Mucosa of rectum (tissue), 2 donors: ENCODE results near the gene CDON.
A peak's percentile ranks its signal among the peaks of the same experiment; 100 is the strongest.

Experiments
- H3K27ac ChIP-seq, 2 donors: one replicate each; pipeline ENCODE4 v1.7.0; 2013; ENCODE audit warnings: inconsistent platforms in 2 of 2, low read depth in 2 of 2, low read length in 2 of 2
- H3K27me3 ChIP-seq, 2 donors: one replicate each; pipeline ENCODE4 v1.7.0; 2013; ENCODE audit warnings: low read length in 2 of 2; ENCODE audit not compliant: control insufficient read depth in 2 of 2, insufficient read depth in 2 of 2
- H3K36me3 ChIP-seq, 2 donors: one replicate each; pipeline ENCODE4 v1.7.0; 2013; ENCODE audit warnings: low read length in 2 of 2; ENCODE audit not compliant: control insufficient read depth in 2 of 2, insufficient read depth in 2 of 2
- H3K4me1 ChIP-seq, 2 donors: one replicate each; pipeline ENCODE4 v1.7.0; 2013; ENCODE audit warnings: low read length in 2 of 2, mild to moderate bottlenecking in 1 of 2; ENCODE audit not compliant: control insufficient read depth in 2 of 2, insufficient read depth in 2 of 2
- H3K4me3 ChIP-seq, 2 donors: one replicate each; pipeline ENCODE4 v1.7.0; 2013; ENCODE audit warnings: low read length in 2 of 2
- H3K9ac ChIP-seq, 2 donors: one replicate each; pipeline ENCODE4 v1.7.0; 2013; ENCODE audit warnings: low read length in 2 of 2, low read depth in 1 of 2, mild to moderate bottlenecking in 1 of 2
- H3K9me3 ChIP-seq, 2 donors: one replicate each; pipeline ENCODE4 v1.7.0; 2013; ENCODE audit warnings: low read length in 2 of 2; ENCODE audit not compliant: control insufficient read depth in 2 of 2
- donor health status: healthy.
- donor health status: Normal muscosa, but diverticular disease.

CDON gene, protein sequence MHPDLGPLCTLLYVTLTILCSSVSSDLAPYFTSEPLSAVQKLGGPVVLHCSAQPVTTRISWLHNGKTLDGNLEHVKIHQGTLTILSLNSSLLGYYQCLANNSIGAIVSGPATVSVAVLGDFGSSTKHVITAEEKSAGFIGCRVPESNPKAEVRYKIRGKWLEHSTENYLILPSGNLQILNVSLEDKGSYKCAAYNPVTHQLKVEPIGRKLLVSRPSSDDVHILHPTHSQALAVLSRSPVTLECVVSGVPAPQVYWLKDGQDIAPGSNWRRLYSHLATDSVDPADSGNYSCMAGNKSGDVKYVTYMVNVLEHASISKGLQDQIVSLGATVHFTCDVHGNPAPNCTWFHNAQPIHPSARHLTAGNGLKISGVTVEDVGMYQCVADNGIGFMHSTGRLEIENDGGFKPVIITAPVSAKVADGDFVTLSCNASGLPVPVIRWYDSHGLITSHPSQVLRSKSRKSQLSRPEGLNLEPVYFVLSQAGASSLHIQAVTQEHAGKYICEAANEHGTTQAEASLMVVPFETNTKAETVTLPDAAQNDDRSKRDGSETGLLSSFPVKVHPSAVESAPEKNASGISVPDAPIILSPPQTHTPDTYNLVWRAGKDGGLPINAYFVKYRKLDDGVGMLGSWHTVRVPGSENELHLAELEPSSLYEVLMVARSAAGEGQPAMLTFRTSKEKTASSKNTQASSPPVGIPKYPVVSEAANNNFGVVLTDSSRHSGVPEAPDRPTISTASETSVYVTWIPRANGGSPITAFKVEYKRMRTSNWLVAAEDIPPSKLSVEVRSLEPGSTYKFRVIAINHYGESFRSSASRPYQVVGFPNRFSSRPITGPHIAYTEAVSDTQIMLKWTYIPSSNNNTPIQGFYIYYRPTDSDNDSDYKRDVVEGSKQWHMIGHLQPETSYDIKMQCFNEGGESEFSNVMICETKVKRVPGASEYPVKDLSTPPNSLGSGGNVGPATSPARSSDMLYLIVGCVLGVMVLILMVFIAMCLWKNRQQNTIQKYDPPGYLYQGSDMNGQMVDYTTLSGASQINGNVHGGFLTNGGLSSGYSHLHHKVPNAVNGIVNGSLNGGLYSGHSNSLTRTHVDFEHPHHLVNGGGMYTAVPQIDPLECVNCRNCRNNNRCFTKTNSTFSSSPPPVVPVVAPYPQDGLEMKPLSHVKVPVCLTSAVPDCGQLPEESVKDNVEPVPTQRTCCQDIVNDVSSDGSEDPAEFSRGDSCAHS (N-terminal part only)

DNA sequence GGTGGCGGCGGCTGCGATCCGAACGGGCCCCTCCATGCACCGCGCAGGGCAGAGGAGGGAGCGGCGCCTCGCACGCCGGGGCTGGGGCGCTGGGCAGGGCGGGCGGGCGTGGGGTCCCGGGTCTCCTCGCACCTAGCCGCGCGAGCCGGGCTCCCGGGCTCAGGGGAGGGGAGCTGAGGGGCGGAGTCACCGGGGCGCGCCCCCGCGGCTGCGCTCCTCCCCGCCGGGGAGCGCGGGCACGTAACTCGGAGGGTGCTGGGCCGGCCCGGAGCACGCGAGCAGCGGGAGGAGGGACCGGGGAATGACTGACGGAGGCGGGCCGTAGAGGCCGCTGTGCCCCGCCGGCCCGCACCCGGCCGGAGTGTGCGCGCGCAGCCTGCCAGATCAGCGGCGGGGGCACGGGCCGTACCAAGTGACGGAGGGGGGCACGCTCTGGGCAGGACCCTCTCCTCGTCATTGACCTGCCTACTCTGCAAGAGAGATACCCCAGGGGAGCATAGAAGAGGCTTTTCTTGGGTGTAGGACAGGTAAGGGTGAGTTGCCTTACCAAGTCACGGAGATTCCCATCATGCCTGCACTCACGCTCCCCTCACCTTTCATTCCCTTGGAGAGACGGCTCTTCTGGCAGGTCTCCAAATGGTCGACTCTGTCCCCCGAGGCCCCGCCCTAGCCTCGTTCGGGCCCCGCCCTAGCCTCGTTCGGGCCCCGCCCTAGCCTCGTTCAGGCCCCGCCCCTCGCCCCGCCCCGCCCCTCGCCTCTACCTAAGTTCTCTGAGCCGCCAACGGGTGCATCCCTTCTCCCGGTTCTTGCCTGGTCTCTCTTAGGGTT is at the start of gene CDON:
Gene CDON (minus strand): TSS at position 188 of the 828 bp plus-strand sequence. CDS start 39,390 bp downstream, outside the sequence.
- Histone ChIP-seq H3K36me3 (no peaks in the 10 kb centered on the region), H3K27me3 (peaks cover 0 to 2% of the 10 kb centered on the region in 2 donors), H3K27ac (peak within 1 kb of the TSS; percentile 66 to 83), H3K4me3 (peak within 1 kb of the TSS; percentile 70 to 88), H3K4me1 (peaks cover 4 to 8% of the 10 kb centered on the region in 2 donors), H3K9ac (peak within 1 kb of the TSS; percentile 67 to 84), H3K9me3 (no peaks in the 10 kb centered on the region)

DNA sequence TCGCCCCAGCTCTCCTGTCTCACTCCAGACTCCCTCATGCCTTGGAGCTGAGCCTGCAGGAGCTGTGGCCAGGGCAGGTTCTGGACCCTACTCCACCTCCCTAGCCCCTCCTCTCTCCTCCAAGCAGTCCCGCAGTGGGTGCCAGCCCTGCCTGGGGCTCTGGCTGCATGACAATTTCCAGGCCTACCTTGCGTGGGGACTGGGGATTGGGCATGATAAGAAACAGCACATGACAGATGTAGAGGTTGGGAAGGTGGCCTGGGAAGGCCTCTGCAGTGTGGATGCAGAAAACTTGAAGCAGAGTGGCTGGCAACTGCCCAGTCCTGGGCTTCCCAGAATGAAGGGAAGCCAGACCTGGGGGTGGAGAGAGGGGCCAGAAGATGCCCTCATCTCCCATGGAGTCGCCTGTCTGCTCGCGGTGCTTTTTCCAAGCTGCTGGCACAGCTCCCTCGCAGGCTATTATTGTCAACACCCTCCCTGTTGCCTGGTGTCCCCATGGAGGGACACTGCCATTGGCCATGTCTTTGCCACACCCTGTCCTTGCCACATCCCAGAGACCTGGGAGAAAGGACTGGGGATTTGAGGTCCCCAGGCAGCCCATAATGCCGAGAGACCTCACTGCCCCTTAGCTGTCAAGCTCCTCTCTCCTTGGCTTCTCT is 48.9 kb upstream of the CDON start:
- H3K4me3 ChIP-seq, result no peak overlapping the region
- no peak overlapping the region for H3K27ac ChIP-seq
- H3K9me3 ChIP-seq, result no peaks in the 10 kb centered on the region
- no peaks in the 10 kb centered on the region for H3K36me3 ChIP-seq
- peaks cover 30 to 31% of the 10 kb centered on the region in 2 donors for H3K4me1 ChIP-seq
- no peak overlapping the region for H3K9ac ChIP-seq
- no peaks in the 10 kb centered on the region for H3K27me3 ChIP-seq

DNA sequence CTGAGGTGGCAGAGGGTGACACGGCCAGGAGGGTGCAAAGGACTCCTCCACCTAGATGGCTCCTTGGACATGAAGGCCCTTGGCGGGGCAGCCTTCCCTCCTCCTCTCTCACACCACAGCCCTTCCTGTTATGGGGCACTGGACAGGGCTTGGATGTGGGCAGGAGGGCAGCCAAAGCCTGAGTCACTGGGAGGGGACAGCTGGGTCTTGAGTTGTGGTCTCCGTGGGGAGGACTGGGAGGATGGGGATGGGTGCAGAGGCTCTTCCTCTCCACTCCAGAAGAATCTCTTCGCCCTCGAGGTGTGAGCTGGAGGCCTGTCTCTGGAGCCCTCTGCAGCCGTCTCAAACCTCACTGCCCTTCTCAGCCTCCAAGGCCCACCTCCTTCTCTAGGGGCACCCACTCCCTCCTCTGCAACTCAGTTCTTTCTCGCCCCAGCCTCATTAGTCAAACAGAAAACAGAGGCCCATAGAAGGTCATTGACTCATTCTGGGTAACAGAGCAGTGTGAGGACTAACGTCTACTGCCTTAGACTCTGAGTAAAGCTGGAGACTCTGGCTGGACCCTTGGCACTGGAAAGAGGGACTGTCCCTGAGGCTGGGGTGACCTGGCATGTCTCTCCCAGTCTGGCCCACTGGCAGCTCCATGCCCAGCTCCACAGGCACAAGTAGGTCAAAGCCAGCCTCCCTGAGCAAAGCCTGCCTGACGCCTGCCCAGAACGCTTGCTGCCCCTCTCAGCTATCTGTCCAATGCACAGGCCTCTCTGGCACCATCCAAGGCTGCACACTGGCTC is 47.5 kb upstream of the CDON start:
- peaks cover 18 to 19% of the 10 kb centered on the region in 2 donors for H3K4me1 ChIP-seq
- no peaks in the 10 kb centered on the region for H3K27me3 ChIP-seq
- no peak overlapping the region for H3K27ac ChIP-seq
- H3K4me3 ChIP-seq, result no peak overlapping the region
- no peaks in the 10 kb centered on the region for H3K36me3 ChIP-seq
- H3K9me3 ChIP-seq, result no peaks in the 10 kb centered on the region
- H3K9ac ChIP-seq, result no peak overlapping the region

DNA sequence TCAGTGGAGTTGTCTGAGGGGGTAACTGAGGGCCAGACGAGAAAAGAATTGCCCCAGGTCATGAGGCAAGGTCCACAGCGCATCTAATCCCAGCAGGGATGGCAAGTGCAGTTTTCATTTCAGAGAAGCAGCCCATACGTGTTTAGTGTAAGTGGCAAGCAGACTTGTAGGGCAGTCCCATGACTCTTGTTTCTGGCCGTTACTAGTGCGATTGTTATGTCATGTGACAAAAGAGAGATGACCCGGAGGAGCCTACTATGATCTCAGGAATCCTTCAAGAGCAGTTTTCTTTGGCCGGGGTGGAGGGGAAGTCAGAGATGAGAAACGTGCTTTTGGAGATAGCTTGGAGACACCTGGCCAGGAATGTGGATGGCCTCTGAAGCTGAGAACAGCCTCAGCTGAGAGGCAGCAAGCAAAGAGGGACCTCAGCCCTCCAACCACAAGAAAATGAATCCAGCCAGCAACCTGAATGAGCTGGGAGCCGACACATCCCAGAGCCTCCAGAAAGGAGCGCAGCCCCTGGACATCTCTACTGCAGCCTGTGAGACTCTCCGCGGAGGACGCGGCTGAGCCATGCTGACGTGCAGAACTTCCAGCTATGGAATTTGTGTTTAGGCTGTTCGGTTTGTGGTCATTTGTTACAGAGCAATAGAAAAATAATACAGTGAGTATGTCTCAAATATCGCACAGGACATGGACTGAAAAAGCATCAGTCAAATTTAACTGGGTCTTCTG is 44.1 kb upstream of the CDON start:
- Histone ChIP-seq H3K36me3 (no peaks in the 10 kb centered on the region), H3K27me3 (no peaks in the 10 kb centered on the region), H3K4me1 (peaks cover 9 to 11% of the 10 kb centered on the region in 2 donors), H3K9ac (no peak overlapping the region), H3K27ac (no peak overlapping the region), H3K9me3 (no peaks in the 10 kb centered on the region), H3K4me3 (no peak overlapping the region)

DNA sequence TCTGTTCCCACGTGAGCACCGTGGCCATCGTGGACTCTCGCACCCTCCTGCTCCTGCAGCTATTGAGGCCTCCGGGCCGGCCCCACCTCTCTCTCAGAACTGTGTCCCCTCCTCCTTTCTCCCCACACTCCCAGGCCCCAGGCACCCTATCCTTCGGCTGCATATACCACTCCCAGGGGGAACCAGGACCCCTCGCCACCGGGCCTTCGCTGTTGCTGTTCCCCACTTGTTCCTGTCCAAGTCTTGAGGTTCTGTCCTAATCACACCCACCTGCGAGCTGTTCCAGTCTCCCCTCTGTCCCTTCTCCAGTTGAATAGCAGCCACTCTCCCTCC is 43.0 kb upstream of the CDON start:
- Histone ChIP-seq H3K27ac (no peak overlapping the region), H3K27me3 (no peaks in the 10 kb centered on the region), H3K4me1 (peaks cover 9 to 11% of the 10 kb centered on the region in 2 donors), H3K4me3 (no peak overlapping the region), H3K9me3 (no peaks in the 10 kb centered on the region), H3K36me3 (no peaks in the 10 kb centered on the region), H3K9ac (no peak overlapping the region)

DNA sequence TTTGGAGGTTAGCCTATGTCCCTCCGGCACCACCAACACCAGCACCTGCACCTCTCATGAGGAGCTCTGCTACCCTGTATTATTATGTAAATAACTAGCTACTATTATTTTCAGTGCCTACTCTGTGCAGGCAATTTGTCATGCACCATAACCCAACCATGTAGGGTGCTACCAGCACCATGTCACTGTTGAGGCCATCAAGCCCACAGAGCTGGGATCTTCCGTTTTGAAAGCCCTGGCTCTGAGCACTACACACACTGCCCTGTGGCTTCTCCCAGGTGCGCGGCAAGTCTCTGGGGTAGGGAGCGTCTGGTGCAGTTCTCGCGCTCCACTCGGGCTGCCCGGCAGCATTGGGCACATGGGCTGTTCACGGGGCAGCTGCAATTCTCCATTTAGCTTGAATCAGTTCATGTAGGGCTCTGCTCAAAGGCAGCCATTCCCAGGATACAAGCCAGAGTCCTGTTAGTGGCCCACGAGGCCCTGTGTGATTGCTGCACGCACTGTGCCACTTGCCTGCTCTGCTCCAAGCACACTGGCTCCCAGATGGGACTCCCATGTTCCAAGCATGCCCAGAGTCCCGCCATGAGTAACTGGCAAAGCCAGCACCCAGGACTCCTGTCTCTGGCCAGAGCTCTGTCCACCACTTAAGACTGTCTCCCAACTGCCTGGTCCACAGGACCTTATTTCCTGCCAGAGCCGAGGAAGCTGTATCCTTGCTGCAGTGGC is 42.5 kb upstream of the CDON start:
- Histone ChIP-seq H3K27ac (no peak overlapping the region), H3K27me3 (no peaks in the 10 kb centered on the region), H3K9me3 (no peaks in the 10 kb centered on the region), H3K4me1 (peaks cover 9 to 11% of the 10 kb centered on the region in 2 donors), H3K4me3 (no peak overlapping the region), H3K36me3 (no peaks in the 10 kb centered on the region), H3K9ac (no peak overlapping the region)

DNA sequence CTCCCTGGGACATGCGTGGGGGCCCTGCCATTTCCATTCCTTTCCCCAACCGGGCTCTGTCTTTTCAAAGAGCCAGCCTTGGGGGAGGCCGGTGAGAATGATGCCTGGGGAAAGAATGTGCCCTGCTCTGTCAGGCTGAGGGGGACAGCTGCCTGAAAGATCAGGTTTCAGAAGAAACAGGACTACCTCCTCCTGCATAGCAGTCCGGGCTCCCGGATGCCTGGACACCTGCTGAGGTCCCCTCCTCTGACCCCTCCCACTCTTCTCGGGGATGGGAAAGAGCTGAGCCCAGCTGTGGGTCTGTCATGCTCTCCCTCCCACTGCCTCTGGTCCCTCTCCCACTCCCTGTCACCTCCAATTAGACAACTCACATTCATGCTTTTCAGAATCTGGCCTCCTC is 41.8 kb upstream of the CDON start:
- Histone ChIP-seq H3K4me1 (peaks cover 9 to 11% of the 10 kb centered on the region in 2 donors), H3K27ac (no peak overlapping the region), H3K27me3 (no peaks in the 10 kb centered on the region), H3K9ac (no peak overlapping the region), H3K4me3 (no peak overlapping the region), H3K9me3 (no peaks in the 10 kb centered on the region), H3K36me3 (no peaks in the 10 kb centered on the region)

DNA sequence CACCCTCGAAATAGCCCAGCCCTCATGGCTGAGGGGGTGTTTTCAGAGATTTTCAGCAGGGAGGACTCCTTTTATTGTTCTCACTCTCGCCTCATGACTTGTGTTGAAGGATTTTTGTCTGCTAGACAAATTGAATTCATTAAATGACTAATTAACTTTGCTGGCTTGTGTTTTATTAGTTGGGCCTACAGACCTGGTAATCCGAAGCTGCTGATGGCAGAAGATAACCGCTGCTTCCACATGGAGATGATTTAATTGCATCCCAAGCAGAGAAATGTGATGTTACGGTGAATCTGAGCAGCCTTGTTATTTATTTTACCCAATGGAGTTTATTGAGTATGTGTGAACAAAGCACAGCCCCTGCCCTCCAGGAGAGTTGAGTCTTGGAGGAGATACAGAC is 40.5 kb upstream of the CDON start:
- Histone ChIP-seq H3K36me3 (no peaks in the 10 kb centered on the region), H3K9ac (no peak overlapping the region), H3K27ac (no peak overlapping the region), H3K4me1 (peaks cover 9 to 11% of the 10 kb centered on the region in 2 donors), H3K27me3 (no peaks in the 10 kb centered on the region), H3K4me3 (no peak overlapping the region), H3K9me3 (no peaks in the 10 kb centered on the region)
